ENCODE measurements around the gene ASPRV1. TPM values are rescaled to one million over a fixed set of nuclear protein-coding genes. Genes with fewer than 3 reads are reported as not detected.

ASPRV1 gene
- total and polyA plus RNA-seq, 2 experiments from 2014 or later, result 0.73 TPM; not detected in 1

DNA sequence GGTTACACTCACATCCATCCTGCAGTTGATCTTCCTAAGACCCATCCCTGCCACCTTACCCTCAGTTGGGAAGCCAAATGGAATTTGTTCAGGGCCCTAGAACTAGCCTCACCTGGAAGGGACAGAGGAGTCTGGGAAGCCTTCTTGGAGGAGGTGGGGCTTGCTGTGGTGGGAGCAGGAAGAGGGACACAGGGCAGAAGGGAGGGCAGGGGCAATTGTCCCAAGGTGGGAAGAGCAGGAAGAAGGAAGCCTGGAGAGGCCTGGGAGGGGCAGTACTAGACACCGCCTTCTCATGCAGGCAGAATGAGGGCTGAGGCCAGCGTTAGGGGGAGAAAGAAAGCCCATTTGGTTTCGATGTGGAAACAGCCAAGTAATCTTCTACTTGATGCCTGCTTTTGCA lies 34.1 kb upstream of the ASPRV1 start:
- Histone ChIP-seq H2AFZ (no peak overlapping the region), H3K4me1 (ENCODE audit: insufficient read depth) (peaks cover 3% of the 10 kb centered on the region), H4K20me1 (ENCODE audit: insufficient read depth, poor library complexity, severe bottlenecking) (no peaks in the 10 kb centered on the region), H3K27ac (no peak overlapping the region), H3K27me3 (no peaks in the 10 kb centered on the region), H3K36me3 (replicated peaks; ENCODE audit: insufficient read depth, low read depth) (no peaks in the 10 kb centered on the region), H3K9me2 (replicated peaks; ENCODE audit: insufficient read depth) (no peaks in the 10 kb centered on the region), H3K9me3 (ENCODE audit: low read depth) (no peaks in the 10 kb centered on the region), H3K79me2 (no peaks in the 10 kb centered on the region), H3K4me2 (no peak overlapping the region), H3K4me3 (no peak overlapping the region)
- TF ChIP-seq EZH2 (IDR thresholded peaks at IDR 0.05; ENCODE audit: borderline replicate concordance), result no peak
- TF ChIP-seq, protein P1, sequence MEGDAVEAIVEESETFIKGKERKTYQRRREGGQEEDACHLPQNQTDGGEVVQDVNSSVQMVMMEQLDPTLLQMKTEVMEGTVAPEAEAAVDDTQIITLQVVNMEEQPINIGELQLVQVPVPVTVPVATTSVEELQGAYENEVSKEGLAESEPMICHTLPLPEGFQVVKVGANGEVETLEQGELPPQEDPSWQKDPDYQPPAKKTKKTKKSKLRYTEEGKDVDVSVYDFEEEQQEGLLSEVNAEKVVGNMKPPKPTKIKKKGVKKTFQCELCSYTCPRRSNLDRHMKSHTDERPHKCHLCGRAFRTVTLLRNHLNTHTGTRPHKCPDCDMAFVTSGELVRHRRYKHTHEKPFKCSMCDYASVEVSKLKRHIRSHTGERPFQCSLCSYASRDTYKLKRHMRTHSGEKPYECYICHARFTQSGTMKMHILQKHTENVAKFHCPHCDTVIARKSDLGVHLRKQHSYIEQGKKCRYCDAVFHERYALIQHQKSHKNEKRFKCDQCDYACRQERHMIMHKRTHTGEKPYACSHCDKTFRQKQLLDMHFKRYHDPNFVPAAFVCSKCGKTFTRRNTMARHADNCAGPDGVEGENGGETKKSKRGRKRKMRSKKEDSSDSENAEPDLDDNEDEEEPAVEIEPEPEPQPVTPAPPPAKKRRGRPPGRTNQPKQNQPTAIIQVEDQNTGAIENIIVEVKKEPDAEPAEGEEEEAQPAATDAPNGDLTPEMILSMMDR (IDR thresholded peaks at IDR 0.05; ENCODE audit: poor library complexity), result no peak
- TF ChIP-seq EZH2phosphoT487 (IDR thresholded peaks at IDR 0.05; ENCODE audit: low read depth, severe bottlenecking, unreplicated experiment), result no peak
- no peak for DNase-seq (ENCODE audit: low spot score)
- WGBS (ENCODE audit: low lambda C conversion rate, missing lambda C conversion rate), result 94% methylated on average over 3 of the region's 3 CpGs

DNA sequence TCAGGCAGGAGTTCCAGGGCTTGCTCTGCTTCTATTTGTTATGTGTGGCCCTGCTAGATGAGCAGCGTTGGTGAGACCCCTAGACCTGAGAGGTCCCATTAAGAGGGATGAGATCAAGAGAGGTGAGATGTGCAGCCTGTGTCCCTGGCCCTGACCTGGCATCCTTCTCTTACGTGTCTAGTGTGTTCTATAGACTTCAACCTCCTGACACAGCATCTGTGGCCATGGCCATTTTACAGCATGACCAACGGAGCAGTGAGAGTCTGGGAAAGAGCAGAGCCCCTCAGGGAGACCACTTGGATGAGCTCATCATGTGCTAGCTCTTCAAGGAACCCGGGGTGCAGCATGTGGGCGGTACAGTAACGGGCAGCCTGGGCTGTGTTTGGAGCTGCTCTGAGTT lies 32.7 kb upstream of the ASPRV1 start:
- Histone ChIP-seq H3K4me3 (no peak overlapping the region), H3K27ac (no peak overlapping the region), H3K4me2 (no peak overlapping the region), H4K20me1 (ENCODE audit: insufficient read depth, poor library complexity, severe bottlenecking) (no peaks in the 10 kb centered on the region), H3K27me3 (no peaks in the 10 kb centered on the region), H2AFZ (no peak overlapping the region), H3K9me3 (ENCODE audit: low read depth) (no peaks in the 10 kb centered on the region), H3K36me3 (replicated peaks; ENCODE audit: insufficient read depth, low read depth) (no peaks in the 10 kb centered on the region), H3K9me2 (replicated peaks; ENCODE audit: insufficient read depth) (no peaks in the 10 kb centered on the region), H3K4me1 (ENCODE audit: insufficient read depth) (peaks cover 3% of the 10 kb centered on the region), H3K79me2 (no peaks in the 10 kb centered on the region)
- no peak for DNase-seq (ENCODE audit: low spot score)
- 94% methylated on average over 6 of the region's 6 CpGs for WGBS (ENCODE audit: low lambda C conversion rate, missing lambda C conversion rate)
- TF ChIP-seq EZH2phosphoT487 (IDR thresholded peaks at IDR 0.05; ENCODE audit: low read depth, severe bottlenecking, unreplicated experiment), result no peak
- TF ChIP-seq EZH2 (IDR thresholded peaks at IDR 0.05; ENCODE audit: borderline replicate concordance), result no peak
- TF ChIP-seq, protein P1 (IDR thresholded peaks at IDR 0.05; ENCODE audit: poor library complexity), result no peak

DNA sequence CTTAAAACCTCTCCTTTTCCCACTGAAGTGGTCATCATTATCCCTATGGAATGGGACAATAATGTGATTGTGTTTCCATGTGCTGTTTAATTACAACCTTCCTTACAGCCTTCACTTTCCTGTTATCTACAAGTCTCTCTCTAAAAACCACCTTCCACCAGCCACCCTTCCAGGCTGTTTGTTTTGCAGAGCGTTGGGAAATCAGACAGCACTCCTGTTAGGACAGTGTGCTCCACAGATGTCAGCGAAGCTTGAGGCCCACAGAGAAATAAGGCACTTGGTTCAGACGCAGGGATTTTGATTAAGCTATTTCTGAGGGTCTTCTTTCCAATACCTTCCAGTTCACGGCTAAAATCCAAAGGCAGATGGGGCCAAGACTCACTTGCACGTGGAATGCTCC lies 32.3 kb upstream of the ASPRV1 start:
- TF ChIP-seq EZH2 (IDR thresholded peaks at IDR 0.05; ENCODE audit: borderline replicate concordance), result no peak
- TF ChIP-seq, protein P1 (IDR thresholded peaks at IDR 0.05; ENCODE audit: poor library complexity), result no peak
- no peak overlapping the region for H3K4me2 ChIP-seq
- H3K9me3 ChIP-seq (ENCODE audit: low read depth), result no peaks in the 10 kb centered on the region
- no peak overlapping the region for H3K4me3 ChIP-seq
- no peaks in the 10 kb centered on the region for H3K79me2 ChIP-seq
- 71% methylated on average over 5 of the region's 5 CpGs for WGBS (ENCODE audit: low lambda C conversion rate, missing lambda C conversion rate)
- no peaks in the 10 kb centered on the region for H4K20me1 ChIP-seq (ENCODE audit: insufficient read depth, poor library complexity, severe bottlenecking)
- H3K4me1 ChIP-seq (ENCODE audit: insufficient read depth), result peaks cover 2% of the 10 kb centered on the region
- H3K36me3 ChIP-seq (replicated peaks; ENCODE audit: insufficient read depth, low read depth), result no peaks in the 10 kb centered on the region
- DNase-seq (ENCODE audit: low spot score), result no peak
- H3K27ac ChIP-seq, result no peak overlapping the region
- H3K27me3 ChIP-seq, result no peaks in the 10 kb centered on the region
- no peak overlapping the region for H2AFZ ChIP-seq
- H3K9me2 ChIP-seq (replicated peaks; ENCODE audit: insufficient read depth), result no peaks in the 10 kb centered on the region

DNA sequence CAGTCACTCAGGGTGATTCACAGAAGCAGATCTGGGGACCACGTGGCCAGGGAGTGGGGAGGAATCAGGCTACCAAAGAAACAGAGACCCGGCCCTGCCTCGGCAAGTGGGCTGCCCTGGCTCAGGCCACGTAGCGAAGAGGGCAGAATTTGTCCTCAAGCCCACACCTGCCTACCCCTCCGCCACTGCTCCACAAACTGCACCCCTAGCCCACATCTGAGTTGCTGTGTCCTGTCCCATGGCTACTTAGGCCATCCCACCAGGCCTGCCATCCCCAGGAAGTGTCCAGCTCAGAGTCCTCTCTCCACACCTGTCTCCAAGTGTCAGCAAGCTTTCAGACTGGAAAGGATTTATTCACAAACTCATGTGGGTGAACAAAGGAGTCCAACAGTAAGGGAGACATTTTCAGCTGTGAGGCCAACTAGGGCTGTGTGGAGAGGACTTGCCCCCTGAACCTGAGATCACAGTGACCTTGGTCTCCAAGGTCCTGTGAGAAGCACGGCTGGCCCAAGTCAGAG lies 31.7 kb upstream of the ASPRV1 start:
- Histone ChIP-seq H2AFZ (no peak overlapping the region), H3K79me2 (no peaks in the 10 kb centered on the region), H3K27ac (no peak overlapping the region), H4K20me1 (ENCODE audit: insufficient read depth, poor library complexity, severe bottlenecking) (no peaks in the 10 kb centered on the region), H3K4me1 (ENCODE audit: insufficient read depth) (no peaks in the 10 kb centered on the region), H3K4me2 (no peak overlapping the region), H3K27me3 (no peaks in the 10 kb centered on the region), H3K4me3 (no peak overlapping the region), H3K9me2 (replicated peaks; ENCODE audit: insufficient read depth) (no peaks in the 10 kb centered on the region), H3K36me3 (replicated peaks; ENCODE audit: insufficient read depth, low read depth) (no peaks in the 10 kb centered on the region), H3K9me3 (ENCODE audit: low read depth) (no peaks in the 10 kb centered on the region)
- no peak for DNase-seq (ENCODE audit: low spot score)
- 88% methylated on average over 7 of the region's 7 CpGs for WGBS (ENCODE audit: low lambda C conversion rate, missing lambda C conversion rate)
- TF ChIP-seq EZH2phosphoT487 (IDR thresholded peaks at IDR 0.05; ENCODE audit: low read depth, severe bottlenecking, unreplicated experiment), result no peak
- TF ChIP-seq, protein P1 (IDR thresholded peaks at IDR 0.05; ENCODE audit: poor library complexity), result no peak
- no peak for TF ChIP-seq EZH2 (IDR thresholded peaks at IDR 0.05; ENCODE audit: borderline replicate concordance)
